Activated naive CD4-positive, alpha-beta T cell treated with anti-CD3 and anti-CD28 coated beads, Interleukin-2, amount 10 ng/mL, durations not matched to agents 7 days and 5 days (primary cell): ENCODE measurements around the gene TMEM236.

ENCODE experiments used
- CTCF ChIA-PET: fragments of 350-600 bp; sonication (Branson Sonifier 250); formaldehyde crosslinking; loops from one replicate; lab custom pipeline; 2021; ENCODE audit warnings: antibody characterized with exemption; lab: Charles Lee
- DNase-seq: peaks from one replicate; pipeline ENCODE4 v3.0.0-alpha.2; 2020
- H3K27ac Mint-ChIP-seq: one replicate; pipeline ENCODE4 v1.8.0; 2021; ENCODE audit warnings: mild to moderate bottlenecking, moderate library complexity, mixed read lengths
- H3K27me3 Mint-ChIP-seq: one replicate; pipeline ENCODE4 v1.8.0; 2021; ENCODE audit warnings: mild to moderate bottlenecking, mixed read lengths
- H3K36me3 Mint-ChIP-seq: one replicate; pipeline ENCODE4 v1.8.0; 2021; ENCODE audit warnings: mixed read lengths
- H3K4me1 Mint-ChIP-seq: one replicate; pipeline ENCODE4 v1.8.0; 2021; ENCODE audit warnings: mixed read lengths
- H3K4me3 Mint-ChIP-seq: one replicate; pipeline ENCODE4 v1.8.0; 2021; ENCODE audit warnings: mild to moderate bottlenecking, moderate library complexity, mixed read lengths
- H3K9me3 Mint-ChIP-seq: one replicate; pipeline ENCODE4 v1.8.0; 2021; ENCODE audit warnings: mixed read lengths

TMEM236 gene

GRCh38 chr10:17733620-17734019, 18.4 kb upstream of the TMEM236 start:
- Mint-ChIP-seq H3K4me1 (no peaks in the 10 kb centered on the region), H3K36me3 (no peaks in the 10 kb centered on the region), H3K4me3 (no peak overlapping the region), H3K9me3 (no peaks in the 10 kb centered on the region), H3K27me3 (no peaks in the 10 kb centered on the region), H3K27ac (no peak overlapping the region)
- DNase-seq = no peak
- CTCF ChIA-PET = no interaction called here

DNA sequence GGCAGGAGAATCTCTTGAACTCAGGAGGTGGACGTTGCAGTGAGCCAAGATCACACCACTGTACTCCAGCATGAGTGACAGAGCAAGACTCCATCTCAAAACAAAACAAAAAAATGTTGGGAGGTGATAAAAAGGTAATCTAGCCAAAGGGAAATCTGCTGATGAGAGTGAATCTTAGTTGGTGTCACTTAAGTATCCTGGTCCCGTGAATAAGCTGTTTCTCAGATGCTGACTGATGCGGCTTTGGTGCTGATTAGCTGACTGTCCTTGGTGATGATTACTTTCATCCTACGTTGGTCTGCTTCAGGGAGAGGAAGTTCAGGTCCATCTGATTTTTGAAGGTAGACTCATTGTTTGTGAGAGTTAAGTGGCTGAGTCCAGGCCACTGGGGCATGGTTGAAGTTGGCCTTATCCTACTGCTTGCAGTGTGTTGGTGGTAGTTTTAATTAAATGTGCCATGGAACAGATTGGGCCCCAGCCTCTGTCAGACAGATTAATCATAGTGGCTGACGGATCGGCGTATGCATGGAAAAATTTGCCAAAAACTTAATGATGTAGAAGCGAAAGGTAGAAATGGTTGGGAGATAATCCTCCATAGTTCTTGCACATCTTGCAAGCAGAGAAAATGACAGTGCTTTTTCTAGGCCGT, 17.4 kb upstream of the TMEM236 start:
- Mint-ChIP-seq H3K27me3 (no peaks in the 10 kb centered on the region), H3K27ac (no peak overlapping the region), H3K9me3 (no peaks in the 10 kb centered on the region), H3K36me3 (no peaks in the 10 kb centered on the region), H3K4me1 (no peaks in the 10 kb centered on the region), H3K4me3 (no peak overlapping the region)
- no peak for DNase-seq
- CTCF ChIA-PET = no interaction called here

DNA sequence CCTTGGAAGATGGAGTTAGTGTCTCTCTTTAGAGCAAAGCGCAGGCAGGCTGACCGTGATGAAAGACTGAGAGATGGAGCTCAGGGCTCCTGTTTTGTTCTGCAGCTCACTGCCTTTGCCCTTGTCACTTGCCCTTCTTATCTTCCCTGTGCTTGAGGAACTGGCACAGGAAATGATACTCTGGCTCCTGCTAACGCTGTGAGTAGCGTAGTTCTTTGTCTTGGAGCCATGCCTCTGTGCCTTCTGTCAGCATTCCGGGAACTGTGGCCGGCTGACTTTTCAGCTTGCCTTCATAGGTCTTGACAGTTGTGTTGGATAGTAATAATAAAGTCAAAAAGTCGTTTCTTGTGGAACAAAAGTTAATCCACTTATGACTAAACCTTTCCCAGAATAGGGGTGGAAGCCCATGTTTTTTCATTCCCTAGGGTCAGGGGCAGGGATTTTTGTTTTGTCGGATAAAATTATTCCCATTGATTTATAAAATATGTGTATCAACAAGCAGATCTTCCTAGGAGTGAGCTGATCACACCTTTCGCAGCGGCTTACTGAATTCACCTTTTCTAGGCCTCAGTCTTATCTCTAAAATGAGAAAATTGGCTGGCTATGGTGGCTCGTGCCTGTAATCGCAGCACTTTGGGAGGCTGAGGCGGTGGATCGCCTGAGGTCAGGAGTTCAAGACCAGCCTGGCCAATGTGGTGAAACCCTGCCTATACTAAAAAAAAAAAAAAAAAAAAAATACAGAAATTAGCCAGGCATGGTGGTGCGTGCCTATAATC, 16.6 kb upstream of the TMEM236 start:
- H3K4me3 Mint-ChIP-seq = no peak overlapping the region
- DNase-seq = no peak
- no peaks in the 10 kb centered on the region for H3K36me3 Mint-ChIP-seq
- CTCF ChIA-PET = no interaction called here
- no peak overlapping the region for H3K27ac Mint-ChIP-seq
- H3K27me3 Mint-ChIP-seq = no peaks in the 10 kb centered on the region
- H3K4me1 Mint-ChIP-seq = no peaks in the 10 kb centered on the region
- no peaks in the 10 kb centered on the region for H3K9me3 Mint-ChIP-seq

DNA sequence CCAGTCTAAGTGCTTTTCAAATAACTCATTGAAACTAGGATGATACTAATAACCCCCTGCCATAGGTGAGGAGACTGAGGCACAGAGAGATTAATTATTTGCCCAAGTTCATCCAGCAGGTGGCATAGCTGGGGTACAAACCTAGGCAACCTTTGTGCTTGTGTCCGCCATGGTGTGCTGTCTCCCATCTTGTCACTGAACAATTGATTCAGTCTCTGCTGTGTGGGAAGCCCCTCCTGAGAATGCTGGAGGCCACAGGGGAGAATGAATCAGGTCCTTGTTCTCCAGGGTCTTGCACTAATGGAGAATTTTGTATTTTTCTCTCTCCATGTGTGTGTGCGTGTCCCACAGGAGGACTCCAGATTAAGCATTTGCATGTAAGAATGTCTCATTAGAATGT, 15.8 kb upstream of the TMEM236 start:
- Mint-ChIP-seq H3K9me3 (no peaks in the 10 kb centered on the region), H3K4me1 (no peaks in the 10 kb centered on the region), H3K4me3 (no peak overlapping the region), H3K27me3 (no peaks in the 10 kb centered on the region), H3K27ac (no peak overlapping the region), H3K36me3 (no peaks in the 10 kb centered on the region)
- DNase-seq = no peak
- CTCF ChIA-PET = interaction anchor here (0.8 to 1.5 kb wide), 3 partner anchors 9 to 98 kb away, joined by 3 to 4 read pairs (median 3); no protein-coding TSS in a partner anchor

DNA sequence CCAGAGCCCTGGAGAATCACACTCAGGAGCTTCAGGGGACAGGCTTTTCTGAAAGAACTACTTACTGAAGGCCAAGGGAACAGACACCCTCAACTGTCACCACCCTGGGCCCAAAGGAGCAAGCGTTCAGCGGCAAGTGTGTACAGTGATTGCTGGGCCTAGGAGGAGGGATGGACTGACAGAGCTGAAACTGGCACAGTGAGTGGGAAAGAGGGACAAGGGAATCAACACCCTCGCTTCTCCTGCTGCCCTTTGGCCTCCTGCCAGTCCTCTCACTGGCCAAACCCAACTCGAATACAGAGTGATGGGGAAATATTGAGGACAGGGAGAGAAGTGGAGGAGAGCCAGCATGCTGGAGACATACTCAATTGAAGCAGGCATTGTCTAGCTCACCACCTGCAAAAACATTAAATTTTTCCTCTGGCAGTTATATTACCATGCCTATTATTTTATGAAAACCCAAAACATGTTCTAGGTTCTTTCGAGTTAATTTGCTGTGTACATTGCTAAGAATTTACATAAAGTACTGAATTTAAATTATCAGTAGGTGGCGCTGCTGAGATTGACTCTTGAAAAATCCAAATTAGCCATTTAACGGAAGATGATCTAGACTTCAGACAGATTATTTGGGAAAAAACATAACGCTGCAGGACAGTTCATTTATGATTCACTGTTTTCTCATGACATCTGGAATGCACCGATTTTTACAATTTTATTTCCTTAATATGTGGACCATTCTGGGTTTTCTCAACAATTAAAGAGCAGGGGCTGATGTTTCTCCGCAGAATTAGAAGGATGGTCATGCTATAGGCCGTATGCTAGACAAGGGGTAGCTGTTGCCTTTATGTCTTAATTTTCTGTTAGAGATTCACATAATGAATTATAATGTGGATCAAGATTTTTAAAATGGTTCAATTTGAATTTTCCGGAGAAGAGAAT, 14.7 kb upstream of the TMEM236 start:
- Mint-ChIP-seq H3K36me3 (no peaks in the 10 kb centered on the region), H3K27ac (no peak overlapping the region), H3K9me3 (no peaks in the 10 kb centered on the region), H3K4me1 (no peaks in the 10 kb centered on the region), H3K4me3 (no peak overlapping the region), H3K27me3 (no peaks in the 10 kb centered on the region)
- CTCF ChIA-PET = interaction anchor here (0.8 to 1.6 kb wide), 4 partner anchors 8 to 123 kb away, joined by 3 to 5 read pairs (median 4); no protein-coding TSS in a partner anchor
- DNase-seq = no peak

DNA sequence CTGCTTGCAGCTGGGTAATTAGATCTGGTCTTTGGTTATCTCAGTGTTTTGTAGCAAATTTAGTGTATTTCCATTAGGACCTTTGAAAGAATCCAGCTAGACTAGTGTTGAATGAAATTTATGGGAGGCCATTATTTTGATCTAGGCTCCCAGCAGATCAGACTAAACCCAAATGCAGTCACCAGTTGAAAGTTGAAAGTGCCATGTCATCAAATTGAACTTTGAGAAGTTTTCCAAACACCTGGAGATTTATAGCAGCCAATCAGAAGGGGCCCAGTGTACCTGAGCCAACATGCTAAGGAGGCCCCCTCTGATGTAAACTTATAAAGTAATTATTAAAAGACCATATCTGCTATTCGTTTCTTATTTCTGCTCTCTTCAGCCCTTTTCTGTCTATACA, 11.3 kb upstream of the TMEM236 start:
- CTCF ChIA-PET = interaction anchor here (0.7 kb wide), 1 partner anchor 97 kb away, joined by 3 read pairs; no protein-coding TSS in a partner anchor
- peaks cover 15% of the 10 kb centered on the region for H3K4me1 Mint-ChIP-seq
- no peak overlapping the region for H3K4me3 Mint-ChIP-seq
- no peak for DNase-seq
- H3K27ac Mint-ChIP-seq = no peak overlapping the region
- H3K27me3 Mint-ChIP-seq = no peaks in the 10 kb centered on the region
- H3K9me3 Mint-ChIP-seq = no peaks in the 10 kb centered on the region
- H3K36me3 Mint-ChIP-seq = no peaks in the 10 kb centered on the region

- H3K4me1 Mint-ChIP-seq = peaks cover 15% of the 10 kb centered on the region
- H3K9me3 Mint-ChIP-seq = no peaks in the 10 kb centered on the region
- no peak overlapping the region for H3K27ac Mint-ChIP-seq
- no peaks in the 10 kb centered on the region for H3K27me3 Mint-ChIP-seq
- CTCF ChIA-PET = interaction anchor here (0.6 to 1.8 kb wide), 5 partner anchors 12 to 526 kb away, joined by 3 to 5 read pairs (median 3); no protein-coding TSS in a partner anchor
- no peak overlapping the region for H3K4me3 Mint-ChIP-seq
- peak; percentile 80 for DNase-seq
- H3K36me3 Mint-ChIP-seq = no peaks in the 10 kb centered on the region
These were observed 9.1 kb upstream of the TMEM236 start for GRCh38 chr10:17742918-17743317.

DNA sequence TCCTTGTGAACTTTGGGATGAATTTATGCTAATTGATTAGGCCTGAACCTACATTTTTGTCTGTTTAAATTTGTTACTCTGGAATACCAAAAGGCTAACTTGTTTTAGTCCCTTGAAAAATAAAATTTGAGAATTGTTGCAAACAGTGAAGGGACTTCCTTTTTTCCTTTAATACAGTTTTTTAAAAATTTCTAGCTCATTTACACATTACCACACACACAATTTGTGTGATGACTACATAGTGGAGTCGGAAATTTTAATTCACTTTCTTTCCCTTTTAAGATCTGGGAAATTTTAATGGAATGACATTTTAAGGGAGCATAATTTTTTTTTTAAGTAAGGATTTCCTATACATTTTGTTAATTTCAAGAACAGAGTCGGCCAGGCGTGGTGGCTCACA, 8.6 kb upstream of the TMEM236 start:
- no peak overlapping the region for H3K27ac Mint-ChIP-seq
- DNase-seq = no peak
- H3K27me3 Mint-ChIP-seq = no peaks in the 10 kb centered on the region
- H3K4me3 Mint-ChIP-seq = no peak overlapping the region
- H3K9me3 Mint-ChIP-seq = no peaks in the 10 kb centered on the region
- H3K4me1 Mint-ChIP-seq = peaks cover 15% of the 10 kb centered on the region
- CTCF ChIA-PET = interaction anchor here (0.7 to 1.8 kb wide), 5 partner anchors 12 to 143 kb away, joined by 3 to 5 read pairs (median 3); partner anchors contain the start of gene HACD1
- no peaks in the 10 kb centered on the region for H3K36me3 Mint-ChIP-seq

GRCh38 chr10:17744341-17744861, 7.6 kb upstream of the TMEM236 start:
- CTCF ChIA-PET = interaction anchor here (0.7 to 1.8 kb wide), 5 partner anchors 8 to 144 kb away, joined by 3 to 5 read pairs (median 3); no protein-coding TSS in a partner anchor

GRCh38 chr10:17747883-17748550, 4.0 kb upstream of the TMEM236 start:
- peaks cover 11% of the 10 kb centered on the region for H3K4me1 Mint-ChIP-seq
- H3K36me3 Mint-ChIP-seq = no peaks in the 10 kb centered on the region
- CTCF ChIA-PET = interaction anchor here (1.5 kb wide), 1 partner anchor 11 kb away, joined by 4 read pairs; no protein-coding TSS in a partner anchor
- no peaks in the 10 kb centered on the region for H3K9me3 Mint-ChIP-seq
- H3K27ac Mint-ChIP-seq = no peak overlapping the region
- H3K27me3 Mint-ChIP-seq = no peaks in the 10 kb centered on the region
- DNase-seq = no peak
- H3K4me3 Mint-ChIP-seq = no peak overlapping the region

More at GRCh38 chr10:17744341-17744861, 7.6 kb upstream of the TMEM236 start:
- H3K27ac Mint-ChIP-seq = no peak overlapping the region
- no peaks in the 10 kb centered on the region for H3K36me3 Mint-ChIP-seq
- DNase-seq = no peak
- no peaks in the 10 kb centered on the region for H3K27me3 Mint-ChIP-seq
- H3K4me3 Mint-ChIP-seq = no peak overlapping the region
- H3K9me3 Mint-ChIP-seq = no peaks in the 10 kb centered on the region
- H3K4me1 Mint-ChIP-seq = peaks cover 15% of the 10 kb centered on the region

- Mint-ChIP-seq H3K27me3 (no peaks in the 10 kb centered on the region), H3K4me1 (peaks cover 2% of the 10 kb centered on the region), H3K4me3 (no peak overlapping the region), H3K9me3 (no peaks in the 10 kb centered on the region), H3K27ac (no peak overlapping the region), H3K36me3 (no peaks in the 10 kb centered on the region)
- no peak for DNase-seq
- CTCF ChIA-PET = no interaction called here
These were observed 2.1 kb upstream of the TMEM236 start for GRCh38 chr10:17749890-17750289.

DNA sequence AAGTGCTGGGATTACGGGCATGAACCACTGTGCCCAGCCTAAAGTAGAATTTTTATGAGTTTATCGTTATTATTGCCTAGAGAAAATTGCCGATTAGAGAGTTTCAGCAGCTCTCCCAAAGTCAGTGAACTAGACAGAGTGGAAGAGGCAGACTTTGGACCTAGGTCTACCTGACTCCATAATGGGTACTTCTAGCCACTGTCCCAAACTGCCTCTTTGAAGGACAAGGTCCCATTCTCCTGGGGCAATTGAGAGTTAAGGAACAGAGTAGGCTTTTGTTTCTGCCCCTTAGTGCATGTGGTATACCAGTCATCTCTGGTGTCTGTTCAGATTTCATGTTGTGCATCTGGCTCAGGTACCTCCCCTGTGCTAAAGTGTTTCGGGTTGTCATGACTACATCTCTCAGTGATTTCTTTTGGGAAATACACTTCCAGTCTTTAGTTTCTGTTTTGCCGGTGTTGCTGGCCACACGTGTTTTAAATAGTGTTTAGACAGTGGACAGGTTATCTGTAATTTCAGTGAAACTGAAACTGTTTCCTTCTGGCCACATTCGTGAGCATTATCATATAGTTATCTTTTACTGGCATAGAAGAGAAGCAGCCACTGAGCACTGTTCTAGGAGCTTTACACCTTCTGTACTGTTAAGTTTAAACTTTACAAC, 4.7 kb downstream of the TMEM236 start:
- H3K27ac Mint-ChIP-seq = no peak overlapping the region
- CTCF ChIA-PET = no interaction called here

DNA sequence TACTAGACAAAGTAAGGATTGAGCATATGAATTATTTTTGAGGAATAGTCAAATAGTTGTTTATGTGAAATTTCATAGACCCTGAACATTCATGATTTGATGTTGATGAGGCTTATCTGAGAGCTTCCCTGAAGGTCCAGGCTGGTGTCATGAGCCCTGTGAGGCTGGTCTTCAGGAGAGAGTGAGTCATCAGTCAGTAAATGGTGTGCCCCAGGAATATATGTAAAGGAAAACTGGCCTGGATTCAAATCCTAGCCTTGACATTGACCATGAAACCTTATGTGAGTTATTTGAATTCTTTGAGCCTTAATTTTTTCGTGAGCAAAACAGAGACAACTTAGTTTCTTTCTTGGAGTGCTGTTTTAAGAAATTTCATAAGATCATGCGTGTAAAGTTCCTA, 6.2 kb downstream of the TMEM236 start:
- no peak overlapping the region for H3K4me3 Mint-ChIP-seq
- H3K9me3 Mint-ChIP-seq = no peaks in the 10 kb centered on the region
- H3K27me3 Mint-ChIP-seq = peaks cover 4% of the 10 kb centered on the region
- peaks cover 5% of the 10 kb centered on the region for H3K4me1 Mint-ChIP-seq
- CTCF ChIA-PET = no interaction called here
- no peak overlapping the region for H3K27ac Mint-ChIP-seq
- no peak for DNase-seq
- no peaks in the 10 kb centered on the region for H3K36me3 Mint-ChIP-seq

More for the DNA sequence above, 4.7 kb downstream of the TMEM236 start:
- Mint-ChIP-seq H3K4me3 (no peak overlapping the region), H3K27me3 (peaks cover 4% of the 10 kb centered on the region), H3K36me3 (no peaks in the 10 kb centered on the region), H3K9me3 (no peaks in the 10 kb centered on the region), H3K4me1 (peaks cover 5% of the 10 kb centered on the region)
- no peak for DNase-seq
